GM13976 (cell line): ENCODE measurements around the gene L3MBTL3.

Experiments
- DNase-seq: peaks from one replicate; pipeline ENCODE4 v3.0.0; 2012; ENCODE audit warnings: low spot score
- CTCF ChIP-seq: IDR thresholded peaks from 2 replicates; pipeline ENCODE4 v1.5.1; 2012; ENCODE audit warnings: borderline replicate concordance, mild to moderate bottlenecking; ENCODE audit not compliant: insufficient read depth; ENCODE audit errors: extremely low read depth, missing control alignments, control extremely low read depth
- in situ Hi-C: fragments of 300-500 bp; cut with MboI; formaldehyde crosslinking; loops from one replicate; pipeline ENCODE4 v1.12.0; 2022; ENCODE audit warnings: low sequenced_read_pairs, mixed read lengths, inconsistent platforms; ENCODE audit not compliant: unreplicated experiment

Gene L3MBTL3

GRCh38 chr6:130176378-130176777 lies 158.0 kb downstream of the L3MBTL3 start:
- in situ Hi-C loops, result no loop called here
- TF ChIP-seq CTCF, result no peak
- no peak for DNase-seq

- DNase-seq, result no peak
- in situ Hi-C loops, result no loop called here
- no peak for TF ChIP-seq CTCF
Measured at GRCh38 chr6:130178692-130179091, 160.3 kb downstream of the L3MBTL3 start.

GRCh38 chr6:130182466-130182865 lies 164.1 kb downstream of the L3MBTL3 start:
- in situ Hi-C loops, result no loop called here
- no peak for TF ChIP-seq CTCF
- DNase-seq, result no peak

GRCh38 chr6:130183271-130184222 lies 165.2 kb downstream of the L3MBTL3 start:
- in situ Hi-C loops, result no loop called here
- no peak for DNase-seq
- no peak for TF ChIP-seq CTCF

- in situ Hi-C loops, result no loop called here
- no peak for DNase-seq
- no peak for TF ChIP-seq CTCF
Measured at GRCh38 chr6:130185658-130186057, 167.3 kb downstream of the L3MBTL3 start.

- in situ Hi-C loops, result no loop called here
- no peak for TF ChIP-seq CTCF
- DNase-seq, result no peak
Measured at GRCh38 chr6:130187335-130188206, 169.2 kb downstream of the L3MBTL3 start.
